Measurements from ENCODE around the gene RPL19.
"Not testable (repeated sequence)": the region's sequence is repeated elsewhere in the genome, so short reads cannot be mapped to it uniquely, and the experiment has no call there.

RPL19 gene

GRCh38 chr17:39200070-39200879 lies at the start of gene RPL19:
Gene RPL19, plus strand, starts transcription at chr17:39200283. Its CDS starts 62 bp downstream, at chr17:39200345.
- DNase-seq: peak; percentile 97

- no peak for DNase-seq
These were observed 49.3 kb upstream of the RPL19 start for GRCh38 chr17:39150795-39151149.

- DNase-seq: peak; percentile 43
These were observed 48.7 kb upstream of the RPL19 start, which contains the start of gene PLXDC1 for GRCh38 chr17:39151150-39151942. Gene PLXDC1, minus strand, starts transcription at chr17:39151637. Its CDS starts 200 bp downstream, at chr17:39151437.

- peak; percentile 42 for DNase-seq
These were observed 47.9 kb upstream of the RPL19 start for GRCh38 chr17:39151943-39152818.

GRCh38 chr17:39153599-39154051 lies 46.5 kb upstream of the RPL19 start:
- peak; percentile 99 for DNase-seq

GRCh38 chr17:39155654-39156053 lies 44.4 kb upstream of the RPL19 start:
- no peak for DNase-seq

GRCh38 chr17:39156491-39156890 lies 43.6 kb upstream of the RPL19 start:
- no peak for DNase-seq

- no peak for DNase-seq
These were observed 41.5 kb upstream of the RPL19 start for GRCh38 chr17:39158623-39159022.

GRCh38 chr17:39161962-39162361 lies 38.1 kb upstream of the RPL19 start:
- no peak for DNase-seq

GRCh38 chr17:39164675-39165143 lies 35.4 kb upstream of the RPL19 start:
- peak; percentile 95 for DNase-seq

GRCh38 chr17:39165178-39165840 lies 34.8 kb upstream of the RPL19 start:
- no peak for DNase-seq

- DNase-seq: no peak
These were observed 34.2 kb upstream of the RPL19 start, which contains the start of gene ARL5C for GRCh38 chr17:39165841-39166349. Gene ARL5C, minus strand, starts transcription at chr17:39166161. Its CDS starts 401 bp downstream, at chr17:39165760.

GRCh38 chr17:39166437-39167335 lies 33.4 kb upstream of the RPL19 start:
- DNase-seq: peak; percentile 30

GRCh38 chr17:39167476-39167875 lies 32.6 kb upstream of the RPL19 start:
- DNase-seq: no peak

GRCh38 chr17:39168503-39168902 lies 31.6 kb upstream of the RPL19 start:
- DNase-seq: not testable (repeated sequence)

GRCh38 chr17:39169101-39169500 lies 31.0 kb upstream of the RPL19 start:
- no peak for DNase-seq

GRCh38 chr17:39169518-39169917 lies 30.6 kb upstream of the RPL19 start:
- no peak for DNase-seq

GRCh38 chr17:39170109-39170508 lies 30.0 kb upstream of the RPL19 start:
- no peak for DNase-seq

GRCh38 chr17:39170558-39170957 lies 29.5 kb upstream of the RPL19 start:
- no peak for DNase-seq

- DNase-seq: no peak
These were observed 28.1 kb upstream of the RPL19 start for GRCh38 chr17:39171933-39172332.

- no peak for DNase-seq
These were observed 27.0 kb upstream of the RPL19 start for GRCh38 chr17:39173080-39173479.

Measured in eye (tissue), 1 donor.